H1 (cell line): ENCODE data around the gene CREB1. TPM values are rescaled to one million over a fixed set of nuclear protein-coding genes. Genes with fewer than 3 reads are reported as not detected.

Source experiments
- CTCF ChIA-PET: fragments of 300-600 bp; sonication (Branson Sonifier 250); formaldehyde crosslinking; loops from one replicate; lab custom pipeline; 2021; ENCODE audit not compliant: partially characterized antibody; lab: Charles Lee
- POLR2A ChIA-PET: fragments of 300-600 bp; sonication (Branson Sonifier 250); formaldehyde crosslinking; loops from one replicate; lab custom pipeline; 2021; ENCODE audit warnings: inconsistent platforms; ENCODE audit not compliant: partially characterized antibody; lab: Charles Lee
- DNase-seq, 2 experiments: peaks; one replicate each; pipeline versions ENCODE4 v3.0.0 to v3.0.0-alpha.2; 2010 to 2022; ENCODE audit warnings: low spot score in 2 of 2, low read depth in 1 of 2, mixed read lengths in 1 of 2
- FAIRE-seq: peaks from 2 replicates; lab custom pipeline; 2011; peaks lifted over from hg19 to GRCh38; lab: Jason Lieb, UNC
- H2AFZ ChIP-seq: 2 replicates; pipeline ENCODE4 v1.8.1; 2012; ENCODE audit warnings: low read length, inconsistent platforms
- H2AK5ac ChIP-seq: 2 replicates; pipeline ENCODE4 v1.6.1; 2013; ENCODE audit warnings: low read depth, low read length
- H2BK120ac ChIP-seq: replicated peaks from 2 replicates; pipeline ENCODE3; 2013; ENCODE audit warnings: low read depth, low read length, inconsistent platforms
- H2BK12ac ChIP-seq: 2 replicates; pipeline ENCODE4 v1.6.1; 2013; ENCODE audit warnings: low read depth, low read length
- H2BK15ac ChIP-seq: 2 replicates; pipeline ENCODE4 v1.6.1; 2013; ENCODE audit warnings: low read length
- H2BK20ac ChIP-seq: 2 replicates; pipeline ENCODE4 v1.6.1; 2013; ENCODE audit warnings: low read length
- H2BK5ac ChIP-seq: 2 replicates; pipeline ENCODE4 v1.6.1; 2013; ENCODE audit warnings: low read depth, low read length
- H3K14ac ChIP-seq: 2 replicates; pipeline ENCODE4 v1.6.1; 2013; ENCODE audit warnings: inconsistent platforms; ENCODE audit not compliant: insufficient read length
- H3K18ac ChIP-seq: 2 replicates; pipeline ENCODE4 v1.6.1; 2013; ENCODE audit warnings: low read length; ENCODE audit errors: extremely low read depth
- H3K23ac ChIP-seq: 2 replicates; pipeline ENCODE4 v1.6.1; 2013; ENCODE audit warnings: inconsistent platforms; ENCODE audit not compliant: insufficient read length
- H3K23me2 ChIP-seq: 2 replicates; pipeline ENCODE4 v1.6.1; 2013; ENCODE audit warnings: low read depth, low read length
- H3K27ac ChIP-seq: 2 replicates; pipeline ENCODE4 v1.6.1; 2011; ENCODE audit warnings: low read depth, low read length, inconsistent platforms
- H3K27me3 ChIP-seq, 4 experiments: replicated peaks in 1 of 4; 1 replicate in 1 of 4; 2 replicates in 3 of 4; pipeline versions ENCODE4 v1.6.1 to v1.8.1; 2011 to 2013; ENCODE audit warnings: low read length in 3 of 4, mild to moderate bottlenecking in 3 of 4, inconsistent platforms in 2 of 4, mixed read lengths in 2 of 4, moderate library complexity in 1 of 4; ENCODE audit not compliant: control insufficient read depth in 3 of 4, insufficient read depth in 3 of 4; ENCODE audit errors: extremely low read depth in 1 of 4
- H3K36me3 ChIP-seq, 4 experiments: 2 replicates each; pipeline versions ENCODE4 v1.6.1 to v1.8.1; 2011 to 2013; ENCODE audit warnings: mild to moderate bottlenecking in 4 of 4, low read length in 3 of 4, moderate library complexity in 2 of 4, control low read depth in 1 of 4, inconsistent platforms in 1 of 4; ENCODE audit not compliant: insufficient read depth in 4 of 4, control insufficient read depth in 2 of 4
- H3K4ac ChIP-seq: replicated peaks from 2 replicates; pipeline ENCODE3; 2013; ENCODE audit warnings: low read length, low read depth, mixed read lengths, inconsistent platforms; ENCODE audit not compliant: insufficient read length
- H3K4me1 ChIP-seq, 4 experiments: replicated peaks in 1 of 4; 1 replicate in 1 of 4; 2 replicates in 3 of 4; pipeline versions ENCODE4 v1.6.1 to v1.8.1; 2011 to 2013; ENCODE audit warnings: low read length in 3 of 4, inconsistent platforms in 2 of 4, mixed read lengths in 1 of 4; ENCODE audit not compliant: insufficient read depth in 4 of 4, control insufficient read depth in 3 of 4
- H3K4me2 ChIP-seq, 2 experiments: 2 replicates each; pipeline versions ENCODE4 v1.6.1 to v1.8.1; 2011 to 2013; ENCODE audit warnings: low read depth in 2 of 2, low read length in 2 of 2, control low read depth in 1 of 2, inconsistent platforms in 1 of 2, mild to moderate bottlenecking in 1 of 2; ENCODE audit not compliant: insufficient read depth in 1 of 2
- H3K4me3 ChIP-seq, 4 experiments: fragments of 200-600, 300-600 bp in 1 of 4; sonication (generic), shearing (Covaris generic), sonication (Bioruptor Twin) in 1 of 4; 2 replicates each; pipeline versions ENCODE4 v1.5.1 to v1.8.1; 2011 to 2016; ENCODE audit warnings: low read length in 4 of 4, low read depth in 3 of 4, control low read depth in 2 of 4, inconsistent platforms in 2 of 4, mild to moderate bottlenecking in 2 of 4, mixed read lengths in 1 of 4, moderate library complexity in 1 of 4; ENCODE audit not compliant: insufficient read depth in 2 of 4; ENCODE audit errors: extremely low read depth in 1 of 4
- H3K56ac ChIP-seq: replicated peaks from 2 replicates; pipeline ENCODE3; 2013; ENCODE audit warnings: low read depth, mild to moderate bottlenecking, mixed read lengths, low read length, inconsistent platforms; ENCODE audit not compliant: insufficient read length
- H3K79me1 ChIP-seq: 2 replicates; pipeline ENCODE4 v1.6.1; 2013; ENCODE audit warnings: low read depth, low read length, control low read depth
- H3K79me2 ChIP-seq, 2 experiments: 2 replicates each; pipeline versions ENCODE4 v1.6.1 to v1.8.1; 2012 to 2013; ENCODE audit warnings: low read length in 2 of 2, mild to moderate bottlenecking in 2 of 2, inconsistent platforms in 1 of 2; ENCODE audit not compliant: insufficient read depth in 2 of 2, control insufficient read depth in 1 of 2
- H3K9ac ChIP-seq, 4 experiments: replicated peaks in 1 of 4; 1 replicate in 1 of 4; 2 replicates in 3 of 4; pipeline versions ENCODE4 v1.6.1 to v1.8.1; 2011 to 2013; ENCODE audit warnings: low read depth in 3 of 4, low read length in 3 of 4, control low read depth in 2 of 4, mild to moderate bottlenecking in 2 of 4, moderate library complexity in 2 of 4, inconsistent platforms in 1 of 4; ENCODE audit errors: extremely low read depth in 1 of 4
- H3K9me3 ChIP-seq, 2 experiments: 2 replicates each; pipeline versions ENCODE4 v1.6.1 to v1.8.1; 2012 to 2013; ENCODE audit warnings: mild to moderate bottlenecking in 2 of 2, moderate library complexity in 2 of 2, control low read depth in 1 of 2, inconsistent platforms in 1 of 2, low read depth in 1 of 2, low read length in 1 of 2, mixed read lengths in 1 of 2; ENCODE audit not compliant: insufficient read depth in 2 of 2
- H4K20me1 ChIP-seq, 2 experiments: replicated peaks in 1 of 2; 2 replicates each; pipeline versions ENCODE3 to v1.8.1; 2011 to 2013; ENCODE audit warnings: inconsistent platforms in 2 of 2, low read length in 2 of 2, mild to moderate bottlenecking in 1 of 2; ENCODE audit not compliant: insufficient read depth in 2 of 2, control insufficient read depth in 1 of 2
- H4K5ac ChIP-seq: 2 replicates; pipeline ENCODE4 v1.6.1; 2013; ENCODE audit warnings: low read length, low read depth, mixed read lengths, inconsistent platforms; ENCODE audit not compliant: insufficient read length
- H4K8ac ChIP-seq: 2 replicates; pipeline ENCODE4 v1.8.0; 2013; ENCODE audit warnings: mild to moderate bottlenecking, moderate library complexity, low read length, inconsistent platforms; ENCODE audit not compliant: insufficient read depth; ENCODE audit errors: extremely low read depth
- H4K91ac ChIP-seq: replicated peaks from 2 replicates; pipeline ENCODE3; 2013; ENCODE audit warnings: low read length, mixed read lengths, inconsistent platforms; ENCODE audit not compliant: insufficient read length
- CHD1 ChIP-seq: IDR thresholded peaks from 2 replicates; pipeline ENCODE4 v1.6.1; 2012; ENCODE audit warnings: low read depth, low read length, improper control_type of control experiment
- CREB1 ChIP-seq: IDR thresholded peaks from 2 replicates; pipeline ENCODE4 v1.6.1; 2012; ENCODE audit warnings: inconsistent platforms
- CTCF ChIP-seq, 3 experiments: IDR thresholded peaks; 1 replicate in 2 of 3; 2 replicates in 1 of 3; pipeline versions ENCODE4 v1.5.1 to v1.6.1; 2011; ENCODE audit warnings: low read length in 3 of 3, mild to moderate bottlenecking in 3 of 3, inconsistent platforms in 2 of 3, low read depth in 1 of 3, moderate library complexity in 1 of 3; ENCODE audit not compliant: insufficient read depth in 1 of 3; ENCODE audit errors: control extremely low read depth in 1 of 3
- EP300 ChIP-seq, 2 experiments: IDR thresholded peaks; 1 replicate in 1 of 2; 2 replicates in 1 of 2; pipeline ENCODE4 v1.6.1; 2011 to 2012; ENCODE audit warnings: low read depth in 2 of 2, low read length in 2 of 2, mild to moderate bottlenecking in 2 of 2, borderline replicate concordance in 1 of 2, inconsistent platforms in 1 of 2, moderate library complexity in 1 of 2
- MAX ChIP-seq: IDR thresholded peaks from 2 replicates; pipeline ENCODE4 v1.6.1; 2012; ENCODE audit warnings: inconsistent platforms
- PHF8 ChIP-seq: fragments of 200-600 bp; sonication (generic); conservative IDR thresholded peaks from 2 replicates; pipeline ENCODE4 v1.7.1; 2012; ENCODE audit warnings: low read depth, mild to moderate bottlenecking, inconsistent platforms, low read length, moderate library complexity
- RAD21 ChIP-seq, 2 experiments: IDR thresholded peaks in 1 of 2; conservative IDR thresholded peaks in 1 of 2; 2 replicates each; pipeline ENCODE4 v1.6.1; 2011; ENCODE audit warnings: low read depth in 2 of 2, low read length in 2 of 2, improper control_type of control experiment in 1 of 2, inconsistent platforms in 1 of 2, mild to moderate bottlenecking in 1 of 2, moderate library complexity in 1 of 2
- RFX5 ChIP-seq: IDR thresholded peaks from 2 replicates; pipeline ENCODE4 v1.6.1; 2011; ENCODE audit warnings: low read depth, low read length, improper control_type of control experiment, borderline replicate concordance
- RXRA ChIP-seq: IDR thresholded peaks from 2 replicates; pipeline ENCODE4 v1.6.1; 2011; ENCODE audit warnings: low read depth, mild to moderate bottlenecking, low read length, moderate library complexity; ENCODE audit not compliant: insufficient read depth
- SP2 ChIP-seq: IDR thresholded peaks from 2 replicates; pipeline ENCODE4 v1.6.1; 2012; ENCODE audit warnings: mild to moderate bottlenecking, low read length, inconsistent platforms
- TCF12 ChIP-seq: IDR thresholded peaks from 2 replicates; pipeline ENCODE4 v1.6.1; 2011; ENCODE audit warnings: low read depth, mild to moderate bottlenecking, low read length
- WGBS, 2 experiments: shearing (Covaris generic) in 1 of 2; methylation state at CpG; one replicate each; pipeline versions ENCODE4 v1.1.6 to v1.1.7; 2013 to 2015; ENCODE audit warnings: low lambda C conversion rate in 2 of 2, mixed read lengths in 2 of 2, inconsistent platforms in 1 of 2, low coverage in 1 of 2, missing lambda C conversion rate in 1 of 2; ENCODE audit not compliant: insufficient replicate concordance in 2 of 2, insufficient coverage in 1 of 2, insufficient read length in 1 of 2; ENCODE audit errors: extremely low coverage in 1 of 2, missing lambda C conversion rate in 1 of 2; 5-methylcytosine and 5-hydroxymethylcytosine counted together
- polyA plus RNA-seq, 7 experiments: library from polyadenylated mRNA; depleted of rRNA in 3 of 7; stranded (reverse) in 5 of 7; unstranded in 2 of 7; fragments of >200 nt in 5 of 7; fragments of 200-250 nt in 2 of 7; gene quantifications; 1 replicate in 5 of 7; 2 replicates in 1 of 7; 4 replicates in 1 of 7; pipeline versions ENCODE4 v1.2.1 to v1.2.3, GENCODE V29; 2011 to 2013; ENCODE audit warnings: missing spikeins in 2 of 7, mixed read lengths in 2 of 7
- total RNA-seq: library from RNA; stranded (reverse); fragmentation: NEBNext Ultra II Directional; extraction: Animal tissue kit (Norgen Biotek cat#: 25700); gene quantifications from 2 replicates; pipeline ENCODE4 v1.2.1, GENCODE V29; 2021

CREB1 gene
- total and polyA plus RNA-seq, 2 of the 8 experiments (the other 6 are each of a cell fraction or from before 2014, with no cell fraction given), result 46.3 to 99.0 TPM

GRCh38 chr2:207534417-207534816, 4.7 kb downstream of the CREB1 start:
- Histone ChIP-seq H4K20me1 (peaks cover 4 to 7% of the 10 kb centered on the region in 2 experiments), H2BK120ac (no peak overlapping the region), H3K79me1 (no peaks in the 10 kb centered on the region), H4K5ac (no peak overlapping the region), H3K27ac (no peak overlapping the region), H2AFZ (no peak overlapping the region), H3K56ac (no peak overlapping the region), H2BK20ac (no peak overlapping the region), H3K79me2 (peaks cover 21 to 90% of the 10 kb centered on the region in 2 experiments; a peak in 3 of 4 replicates), H3K4me2 (no peak overlapping the region), H2BK5ac (no peak overlapping the region), H2AK5ac (no peak overlapping the region), H4K91ac (no peak overlapping the region), H3K23ac (no peak overlapping the region), H3K27me3 (no peaks in the 10 kb centered on the region), H3K36me3 (peaks cover 0 to 10% (median 0%) of the 10 kb centered on the region in 4 experiments; a peak in 1 of 8 replicates), H3K4ac (no peak overlapping the region), H3K14ac (no peak overlapping the region), H3K4me3 (no peak overlapping the region), H3K9ac (no peak overlapping the region), H2BK15ac (no peak overlapping the region), H2BK12ac (no peak overlapping the region), H3K4me1 (peaks cover 0 to 5% (median 0%) of the 10 kb centered on the region in 4 experiments; a peak in 3 of 7 replicates), H3K9me3 (no peaks in the 10 kb centered on the region), H4K8ac (no peak overlapping the region), H3K23me2 (peaks cover 4% of the 10 kb centered on the region; the same call in 1 of the 2 replicates), H3K18ac (no peak overlapping the region)
- 94% methylated on average over 3 of the region's 3 CpGs; no CpG with 5 or more reads in 1 of the 2 experiments for WGBS, 2 experiments
- ChIA-PET POLR2A (interaction anchor here (0.8 to 7.0 kb wide), 4 partner anchors 8 to 91 kb away, joined by 3 to 51 read pairs (median 3); partner anchors contain the start of gene METTL21A), CTCF (no interaction called here)
- FAIRE-seq (no peak), DNase-seq (no peak)
- TF ChIP-seq CHD1 (no peak), CTCF (IDR thresholded peaks at IDR 0.05; ENCODE audit: control extremely low read depth in 1 of 3, insufficient read depth in 1 of 3, low read depth in 1 of 3, low read length in 3 of 3) (no peak), MAX (no peak), TCF12 (no peak), RFX5 (no peak), RAD21 (IDR thresholded peaks at IDR 0.05 in 1 of 2, conservative IDR thresholded peaks at IDR 0.05 in 1 of 2; ENCODE audit: low read depth in 2 of 2, low read length in 2 of 2) (no peak), PHF8 (no peak), EP300 (IDR thresholded peaks at IDR 0.05; ENCODE audit: borderline replicate concordance in 1 of 2, low read depth in 2 of 2, low read length in 2 of 2) (no peak), RXRA (no peak), SP2 (no peak), CREB1 (no peak)
